Activated T-helper 2 cell treated with anti-CD3 and anti-CD28 coated beads, Interferon-gamma antibody, Interleukin-2, Interleukin-4, amounts not matched to agents 10 μg/mL and 5 μg/mL and 100 μg/mL, durations not matched to agents 14 hours and 24 hours and 36 hours (primary cell): Measurements from ENCODE around the gene CCM2. TPM values are rescaled to one million over a fixed set of nuclear protein-coding genes. Genes with fewer than 3 reads are reported as not detected.
"Not testable (repeated sequence)": the region's sequence is repeated elsewhere in the genome, so short reads cannot be mapped to it uniquely, and the experiment has no call there.

Source experiments
- DNase-seq: peaks from one replicate; pipeline ENCODE4 v3.0.0; 2021; ENCODE audit warnings: low spot score
- H3K27ac Mint-ChIP-seq: one replicate; pipeline ENCODE4 v1.8.0; 2021; ENCODE audit warnings: mixed read lengths
- H3K27me3 Mint-ChIP-seq: one replicate; pipeline ENCODE4 v1.8.0; 2021; ENCODE audit warnings: low read depth, mixed read lengths
- H3K36me3 Mint-ChIP-seq: one replicate; pipeline ENCODE4 v1.8.0; 2021; ENCODE audit warnings: low read depth, mixed read lengths
- H3K4me1 Mint-ChIP-seq: one replicate; pipeline ENCODE4 v1.8.0; 2021; ENCODE audit warnings: low read depth, mixed read lengths
- H3K4me3 Mint-ChIP-seq: one replicate; pipeline ENCODE4 v1.8.0; 2021; ENCODE audit warnings: low read depth, mild to moderate bottlenecking, moderate library complexity, mixed read lengths
- H3K9me3 Mint-ChIP-seq: one replicate; pipeline ENCODE4 v1.8.0; 2021; ENCODE audit warnings: mixed read lengths
- intact Hi-C: fragments of 100-400 bp; cut with micrococcal nuclease; formaldehyde crosslinking; loops from one replicate; pipeline ENCODE4 v1.15.1; 2023
- total RNA-seq: library from RNA; stranded (reverse); gene quantifications from 2 replicates; pipeline ENCODE4 v1.2.3, GENCODE V29; 2022

CCM2 gene
- total RNA-seq, 1 donor from 2014 or later: 61.3 TPM

DNA sequence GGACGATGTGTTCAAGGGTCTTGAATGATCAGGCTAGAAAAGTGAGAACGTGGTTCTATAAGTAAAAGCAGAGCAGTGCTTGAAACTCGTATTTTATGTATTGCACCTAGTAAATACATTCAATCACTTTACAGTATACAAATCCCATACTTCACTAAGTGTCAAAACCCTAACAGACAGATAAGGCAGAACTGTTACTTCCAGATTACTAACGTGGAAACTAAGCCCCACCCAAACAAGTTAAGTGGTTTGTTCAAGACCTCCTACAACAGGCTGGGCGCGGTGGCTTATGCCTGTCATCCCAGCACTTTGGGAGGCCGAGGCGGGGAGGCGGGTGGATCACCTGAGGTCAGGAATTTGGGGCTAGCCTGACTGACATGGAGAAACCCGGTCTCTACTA is 12.0 kb upstream of the CCM2 start:
- peak overlapping the region; percentile 99 for H3K27ac Mint-ChIP-seq
- peak overlapping the region; percentile 95 for H3K4me3 Mint-ChIP-seq
- intact Hi-C loops: loop anchor here (10.0 kb wide), 1 partner anchor 403 kb away; the partner anchor contains the start of gene TMED4
- no peaks in the 10 kb centered on the region for H3K9me3 Mint-ChIP-seq
- no peaks in the 10 kb centered on the region for H3K27me3 Mint-ChIP-seq
- peaks cover 45% of the 10 kb centered on the region for H3K36me3 Mint-ChIP-seq
- no peak for DNase-seq
- H3K4me1 Mint-ChIP-seq: peaks cover 49% of the 10 kb centered on the region

GRCh38 chr7:44988701-44989100 is 11.3 kb upstream of the CCM2 start:
- Mint-ChIP-seq H3K27me3 (no peaks in the 10 kb centered on the region), H3K4me3 (no peak overlapping the region), H3K4me1 (peaks cover 42% of the 10 kb centered on the region), H3K9me3 (no peaks in the 10 kb centered on the region), H3K36me3 (peaks cover 38% of the 10 kb centered on the region), H3K27ac (peak overlapping the region; percentile 61)
- DNase-seq: no peak
- intact Hi-C loops: loop anchor here (10.0 kb wide), 1 partner anchor 404 kb away; the partner anchor contains the start of gene TMED4

GRCh38 chr7:44989132-44989531 is 10.9 kb upstream of the CCM2 start:
- no peak overlapping the region for H3K4me3 Mint-ChIP-seq
- peaks cover 34% of the 10 kb centered on the region for H3K36me3 Mint-ChIP-seq

GRCh38 chr7:44990109-44991023 is 9.6 kb upstream of the CCM2 start:
- no peak overlapping the region for H3K27ac Mint-ChIP-seq
- H3K27me3 Mint-ChIP-seq: no peaks in the 10 kb centered on the region
- H3K36me3 Mint-ChIP-seq: peaks cover 22% of the 10 kb centered on the region
- no peaks in the 10 kb centered on the region for H3K9me3 Mint-ChIP-seq
- H3K4me3 Mint-ChIP-seq: no peak overlapping the region
- no peak for DNase-seq
- peaks cover 40% of the 10 kb centered on the region for H3K4me1 Mint-ChIP-seq
- intact Hi-C loops: no loop called here

More at GRCh38 chr7:44989132-44989531, 10.9 kb upstream of the CCM2 start:
- H3K27ac Mint-ChIP-seq: no peak overlapping the region
- no peaks in the 10 kb centered on the region for H3K9me3 Mint-ChIP-seq
- intact Hi-C loops: loop anchor here (10.0 kb wide), 1 partner anchor 404 kb away; the partner anchor contains the start of gene TMED4
- DNase-seq: no peak
- peaks cover 39% of the 10 kb centered on the region for H3K4me1 Mint-ChIP-seq
- H3K27me3 Mint-ChIP-seq: no peaks in the 10 kb centered on the region

- DNase-seq, H3K27ac Mint-ChIP-seq, H3K36me3 Mint-ChIP-seq, H3K27me3 Mint-ChIP-seq, H3K9me3 Mint-ChIP-seq, H3K4me3 Mint-ChIP-seq, intact Hi-C loops: not testable (repeated sequence)
- H3K4me1 Mint-ChIP-seq: peaks cover 49% of the 10 kb centered on the region
Observed at GRCh38 chr7:44992004-44992795, 7.8 kb upstream of the CCM2 start.

- no peaks in the 10 kb centered on the region for H3K27me3 Mint-ChIP-seq
- DNase-seq: no peak
- peaks cover 3% of the 10 kb centered on the region for H3K36me3 Mint-ChIP-seq
- H3K9me3 Mint-ChIP-seq: no peaks in the 10 kb centered on the region
- H3K4me1 Mint-ChIP-seq: peaks cover 38% of the 10 kb centered on the region
- peak overlapping the region; percentile 78 for H3K27ac Mint-ChIP-seq
- H3K4me3 Mint-ChIP-seq: peak overlapping the region; percentile 53
- intact Hi-C loops: loop anchor here (1.0 kb wide), 1 partner anchor 9 kb away; no protein-coding TSS in a partner anchor
Observed at GRCh38 chr7:44994877-44995554, 5.0 kb upstream of the CCM2 start.

DNA sequence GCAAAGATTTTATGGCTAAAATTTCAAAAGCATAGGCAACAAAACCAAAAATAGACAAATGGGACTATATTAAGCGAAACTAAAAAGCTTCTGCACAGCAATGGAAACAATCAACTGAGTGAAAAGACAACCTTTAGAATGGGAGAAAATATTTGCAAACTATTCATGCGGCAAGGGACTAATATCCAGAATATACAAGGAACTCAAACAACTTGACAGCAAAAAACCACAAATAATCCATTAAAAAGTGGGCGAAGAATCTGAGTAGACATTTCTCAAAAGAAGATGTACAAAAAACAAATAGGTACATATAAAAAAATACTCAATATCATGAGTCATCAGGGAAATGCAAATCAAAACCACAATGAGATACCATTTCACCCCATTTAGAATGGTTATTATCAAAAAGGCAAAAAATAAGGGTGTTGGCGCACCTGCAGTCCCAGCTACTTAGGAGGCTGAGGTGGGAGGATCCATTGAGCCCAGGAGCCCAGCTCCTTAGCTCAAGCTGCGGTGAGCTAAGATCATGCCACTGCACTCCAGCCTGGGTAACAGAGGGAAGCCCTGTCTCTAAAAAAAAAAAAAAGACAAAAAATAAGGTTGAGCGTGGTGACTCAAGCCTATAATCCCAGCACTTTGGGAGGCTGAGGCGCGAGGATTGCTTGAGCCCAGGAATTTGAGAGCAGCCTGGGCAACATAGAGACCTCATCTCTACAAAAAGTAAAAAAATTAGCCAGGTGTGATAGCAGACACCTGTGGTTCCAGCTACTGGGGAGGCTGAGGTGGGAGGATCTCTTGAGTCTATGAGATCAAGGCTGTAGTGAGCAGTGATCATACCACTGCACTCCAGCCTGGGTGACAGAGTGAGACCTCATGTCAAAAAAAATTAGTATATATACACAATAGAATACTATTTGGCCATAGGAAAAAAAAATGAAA is 4.2 kb upstream of the CCM2 start:
- Mint-ChIP-seq H3K4me3 (peak overlapping the region; percentile 53), H3K36me3 (peaks cover 3% of the 10 kb centered on the region), H3K27me3 (no peaks in the 10 kb centered on the region), H3K27ac (peak overlapping the region; percentile 78), H3K4me1 (peaks cover 34% of the 10 kb centered on the region), H3K9me3 (no peaks in the 10 kb centered on the region)
- no peak for DNase-seq
- intact Hi-C loops: loop anchor here (1.0 kb wide), 1 partner anchor 10 kb away; no protein-coding TSS in a partner anchor

- H3K9me3 Mint-ChIP-seq: no peaks in the 10 kb centered on the region
- no peak for DNase-seq
- H3K27ac Mint-ChIP-seq: peak overlapping the region; percentile 59
- peaks cover 8% of the 10 kb centered on the region for H3K36me3 Mint-ChIP-seq
- H3K4me3 Mint-ChIP-seq: peak overlapping the region; percentile 71
- no peaks in the 10 kb centered on the region for H3K27me3 Mint-ChIP-seq
- H3K4me1 Mint-ChIP-seq: peaks cover 47% of the 10 kb centered on the region
- intact Hi-C loops: no loop called here
Observed at GRCh38 chr7:44998153-44998871, 1.7 kb upstream of the CCM2 start.

- peak; percentile 100 for DNase-seq
- Mint-ChIP-seq H3K9me3 (no peaks in the 10 kb centered on the region), H3K4me3 (peak overlapping the region; percentile 86), H3K27me3 (no peaks in the 10 kb centered on the region), H3K27ac (peak overlapping the region; percentile 93), H3K4me1 (peaks cover 50% of the 10 kb centered on the region), H3K36me3 (peaks cover 11% of the 10 kb centered on the region)
- intact Hi-C loops: loop anchor here (1.0 to 2.0 kb wide), 6 partner anchors 13 to 151 kb away; partner anchors contain the start of genes H2AZ2, MYO1G, PURB and TBRG4
Observed at GRCh38 chr7:44999245-45000092, 532 bp upstream of the CCM2 start.

- H3K36me3 Mint-ChIP-seq: peaks cover 23% of the 10 kb centered on the region
- intact Hi-C loops: loop anchor here (2.0 kb wide), 1 partner anchor 32 kb away; no protein-coding TSS in a partner anchor
- peak; percentile 49 for DNase-seq
- peak overlapping the region; percentile 95 for H3K4me3 Mint-ChIP-seq
- H3K9me3 Mint-ChIP-seq: no peaks in the 10 kb centered on the region
- H3K27ac Mint-ChIP-seq: peak overlapping the region; percentile 94
- H3K4me1 Mint-ChIP-seq: peaks cover 42% of the 10 kb centered on the region
- no peaks in the 10 kb centered on the region for H3K27me3 Mint-ChIP-seq
Observed at GRCh38 chr7:45001138-45001694, 1.2 kb downstream of the CCM2 start.
